Tibial nerve (tissue), 4 donors: ENCODE results near the gene B4GALT2. TPM values are rescaled to one million over a fixed set of nuclear protein-coding genes. Genes with fewer than 3 reads are reported as not detected.

Experiments
- DNase-seq, 2 donors: peaks; one replicate each; pipeline ENCODE4 v3.0.0-alpha.2; 2019; ENCODE audit warnings: low spot score in 2 of 2
- H3K27ac ChIP-seq, 4 donors: fragments of 200-600 bp; sonication (generic) in 3 of 4; one replicate each; pipeline ENCODE4 v1.5.1; 2017 to 2019; ENCODE audit warnings: mild to moderate bottlenecking in 1 of 4
- H3K27me3 ChIP-seq, 2 donors: fragments of 200-600 bp; sonication (generic) in 1 of 2; one replicate each; pipeline versions ENCODE4 v1.5.1 to v1.6.0; 2017 to 2019
- H3K36me3 ChIP-seq, 3 donors: fragments of 200-600 bp; sonication (generic); one replicate each; pipeline ENCODE4 v1.5.1; 2018 to 2019
- H3K4me1 ChIP-seq, 4 donors: fragments of 200-600 bp; sonication (generic) in 3 of 4; one replicate each; pipeline ENCODE4 v1.5.1; 2017 to 2019
- H3K4me3 ChIP-seq, 4 donors: fragments of 200-600 bp; sonication (generic) in 3 of 4; one replicate each; pipeline ENCODE4 v1.5.1; 2017 to 2019; ENCODE audit warnings: mild to moderate bottlenecking in 1 of 4, moderate library complexity in 1 of 4
- H3K9me3 ChIP-seq, 4 donors: fragments of 200-600 bp; sonication (generic) in 3 of 4; one replicate each; pipeline ENCODE4 v1.5.1; 2017 to 2019
- EP300 ChIP-seq, 2 donors: sonication (generic); formaldehyde crosslinking; IDR thresholded peaks; one replicate each; pipeline ENCODE4 v1.6.1; 2017; ENCODE audit warnings: antibody characterized with exemption in 2 of 2, mild to moderate bottlenecking in 1 of 2
- POLR2A ChIP-seq, 2 donors: fragments of 450-650 bp; IDR thresholded peaks; one replicate each; pipeline ENCODE4 v1.6.1; 2017; ENCODE audit warnings: antibody characterized with exemption in 2 of 2, mild to moderate bottlenecking in 2 of 2, moderate library complexity in 2 of 2
- WGBS, 2 donors: methylation state at CpG; one replicate each; pipeline ENCODE4 v1.1.5; 2018; 5-methylcytosine and 5-hydroxymethylcytosine counted together
- total RNA-seq, 4 donors: library from RNA; depleted of rRNA; stranded (reverse); fragments of >200 nt; gene quantifications; one replicate each; pipeline ENCODE4 v1.1.0, GENCODE V29; 2016
- TF ChIP-seq, protein P1 (sequence below), 5 experiments: fragments of 200-600 bp in 3 of 5; fragments of 450-650 bp in 2 of 5; sonication (generic) in 3 of 5; IDR thresholded peaks; one replicate each; pipeline ENCODE4 v1.5.1; 2016 to 2019; ENCODE audit warnings: antibody characterized with exemption in 5 of 5, mild to moderate bottlenecking in 3 of 5, moderate library complexity in 2 of 5

Gene B4GALT2
- total RNA-seq, 4 donors from 2014 or later, result 15.5 to 49.8 (median 21.1) TPM

DNA sequence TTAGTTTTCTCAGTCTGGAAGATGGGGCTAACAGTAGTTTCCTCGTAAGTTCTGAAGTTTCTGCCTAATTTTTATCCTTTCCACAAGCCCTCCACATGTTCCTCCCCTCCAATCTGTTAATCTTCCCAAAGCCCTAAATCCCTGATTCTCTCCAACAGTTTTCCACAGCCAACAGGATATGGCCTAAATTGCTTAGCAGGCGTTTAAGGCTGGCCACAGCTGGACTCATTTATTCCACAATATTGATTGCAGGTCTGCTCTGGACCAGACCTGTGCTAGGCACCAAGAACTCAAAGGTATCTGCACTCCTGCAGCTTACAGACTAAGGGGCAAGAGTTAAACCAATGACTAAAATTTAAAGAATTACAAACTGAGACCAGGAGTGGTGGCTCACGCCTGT lies 48.3 kb downstream of the B4GALT2 start:
- Histone ChIP-seq H3K27me3 (no peaks in the 10 kb centered on the region), H3K36me3 (peaks cover 0 to 13% (median 0%) of the 10 kb centered on the region in 3 donors), H3K4me3 (no peak overlapping the region), H3K27ac (no peak overlapping the region), H3K9me3 (no peaks in the 10 kb centered on the region), H3K4me1 (peaks cover 0 to 24% (median 11%) of the 10 kb centered on the region in 4 donors)
- TF ChIP-seq, protein P1, sequence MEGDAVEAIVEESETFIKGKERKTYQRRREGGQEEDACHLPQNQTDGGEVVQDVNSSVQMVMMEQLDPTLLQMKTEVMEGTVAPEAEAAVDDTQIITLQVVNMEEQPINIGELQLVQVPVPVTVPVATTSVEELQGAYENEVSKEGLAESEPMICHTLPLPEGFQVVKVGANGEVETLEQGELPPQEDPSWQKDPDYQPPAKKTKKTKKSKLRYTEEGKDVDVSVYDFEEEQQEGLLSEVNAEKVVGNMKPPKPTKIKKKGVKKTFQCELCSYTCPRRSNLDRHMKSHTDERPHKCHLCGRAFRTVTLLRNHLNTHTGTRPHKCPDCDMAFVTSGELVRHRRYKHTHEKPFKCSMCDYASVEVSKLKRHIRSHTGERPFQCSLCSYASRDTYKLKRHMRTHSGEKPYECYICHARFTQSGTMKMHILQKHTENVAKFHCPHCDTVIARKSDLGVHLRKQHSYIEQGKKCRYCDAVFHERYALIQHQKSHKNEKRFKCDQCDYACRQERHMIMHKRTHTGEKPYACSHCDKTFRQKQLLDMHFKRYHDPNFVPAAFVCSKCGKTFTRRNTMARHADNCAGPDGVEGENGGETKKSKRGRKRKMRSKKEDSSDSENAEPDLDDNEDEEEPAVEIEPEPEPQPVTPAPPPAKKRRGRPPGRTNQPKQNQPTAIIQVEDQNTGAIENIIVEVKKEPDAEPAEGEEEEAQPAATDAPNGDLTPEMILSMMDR (IDR thresholded peaks at IDR 0.05), result no peak
- TF ChIP-seq POLR2A (IDR thresholded peaks at IDR 0.05) (no peak), EP300 (IDR thresholded peaks at IDR 0.05) (no peak)
- 93 to 95% methylated on average over 3 of the region's 3 CpGs for WGBS, 2 donors
- no peak for DNase-seq

- H3K4me3 ChIP-seq, result peak overlapping the region; percentile 56 to 81 (median 70)
- TF ChIP-seq EP300 (IDR thresholded peaks at IDR 0.05) (no peak), POLR2A (IDR thresholded peaks at IDR 0.05) (peak in 1 of 2 donors; percentile 3)
- TF ChIP-seq, protein P1 (IDR thresholded peaks at IDR 0.05), result no peak
- H3K27me3 ChIP-seq, result no peaks in the 10 kb centered on the region
- H3K4me1 ChIP-seq, result peaks cover 0 to 29% (median 11%) of the 10 kb centered on the region in 4 donors
- H3K9me3 ChIP-seq, result no peaks in the 10 kb centered on the region
- 29 to 32% methylated on average over 17 of the region's 17 CpGs for WGBS, 2 donors
- DNase-seq, result no peak
- peak overlapping the region; percentile 58 to 90 (median 84) for H3K27ac ChIP-seq
- no peaks in the 10 kb centered on the region for H3K36me3 ChIP-seq
Measured at GRCh38 chr1:44029260-44029910, 50.4 kb downstream of the B4GALT2 start.

DNA sequence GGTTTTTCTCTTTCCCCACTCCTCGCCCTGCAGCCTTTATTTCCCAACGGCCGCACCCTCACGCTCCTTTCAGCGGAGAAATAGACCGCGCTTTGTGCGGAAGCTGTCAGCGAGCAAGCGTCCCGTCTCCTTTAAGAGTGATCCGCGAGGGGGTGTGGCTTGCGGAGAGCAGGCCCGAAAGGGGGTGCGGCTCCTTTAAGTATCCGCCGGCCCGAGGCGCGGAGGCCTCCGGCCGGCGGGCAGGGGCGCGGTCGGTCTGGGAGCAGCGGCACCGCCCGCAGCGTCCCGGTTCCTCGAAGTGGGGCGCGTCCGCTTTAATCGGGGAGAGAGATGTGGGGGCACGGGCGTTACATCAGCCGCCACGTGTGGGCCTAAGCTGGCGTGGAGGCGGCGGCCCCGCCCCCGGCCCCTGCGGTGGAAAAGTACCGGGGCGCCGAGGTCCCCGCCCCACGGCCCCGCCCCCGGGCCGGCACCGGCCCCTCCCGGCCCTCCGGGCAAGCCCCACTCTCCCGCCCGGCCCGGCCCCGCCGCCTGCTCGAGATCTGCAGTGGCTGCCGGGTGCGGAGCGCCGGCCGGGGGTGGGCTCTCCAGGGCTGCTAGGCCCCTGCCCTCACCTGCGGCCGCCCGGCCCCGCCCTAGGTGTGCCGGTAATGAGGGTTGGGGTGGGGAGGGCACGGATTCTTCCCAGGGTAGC lies 51.0 kb downstream of the B4GALT2 start:
- DNase-seq, result peak; percentile 74 to 85
- Histone ChIP-seq H3K27me3 (no peaks in the 10 kb centered on the region), H3K9me3 (no peaks in the 10 kb centered on the region), H3K4me1 (peaks cover 0 to 34% (median 11%) of the 10 kb centered on the region in 4 donors), H3K27ac (peak overlapping the region; percentile 58 to 90 (median 84)), H3K36me3 (no peaks in the 10 kb centered on the region), H3K4me3 (peak overlapping the region; percentile 56 to 81 (median 70))
- 1 to 2% methylated on average over 16 to 46 of the region's 75 CpGs for WGBS, 2 donors
- peak in 1 of 2 donors; percentile 54 for TF ChIP-seq POLR2A (IDR thresholded peaks at IDR 0.05)
- TF ChIP-seq EP300 (IDR thresholded peaks at IDR 0.05), result peak; percentile 17 to 44
- TF ChIP-seq, protein P1 (IDR thresholded peaks at IDR 0.05), result peak in 1 of 5 experiments; percentile 16

GRCh38 chr1:44030605-44031251 lies 51.7 kb downstream of the B4GALT2 start:
- Histone ChIP-seq H3K9me3 (no peaks in the 10 kb centered on the region), H3K4me3 (peak overlapping the region; percentile 56 to 81 (median 70)), H3K27ac (peak overlapping the region; percentile 58 to 90 (median 84)), H3K4me1 (peaks cover 0 to 40% (median 16%) of the 10 kb centered on the region in 4 donors), H3K36me3 (no peaks in the 10 kb centered on the region), H3K27me3 (no peaks in the 10 kb centered on the region)
- peak in 1 of 2 donors; percentile 22 for DNase-seq
- WGBS, 2 donors, result 0% methylated on average over 9 of the region's 66 CpGs
- no peak for TF ChIP-seq POLR2A (IDR thresholded peaks at IDR 0.05)
- TF ChIP-seq, protein P1 (IDR thresholded peaks at IDR 0.05), result peak in 3 of 5 experiments; percentile 9 to 23 (median 10)
